ENCODE data around the gene FNBP1. TPM values are rescaled to one million over a fixed set of nuclear protein-coding genes. Genes with fewer than 3 reads are reported as not detected.
A peak's percentile ranks its signal among the peaks of the same experiment; 100 is the strongest.

Gene FNBP1
- total and polyA plus RNA-seq, 2 of the 8 experiments (the other 6 are each of a cell fraction or from before 2014, with no cell fraction given), result 7.2 to 40.9 TPM

- DNase-seq (ENCODE audit: low read depth in 1 of 2, low spot score in 2 of 2) (peak; percentile 56 to 95), FAIRE-seq (no peak)
- H3K79me1 ChIP-seq (ENCODE audit: low read depth, low read length), result no peaks in the 10 kb centered on the region
- no peak overlapping the region for H3K27ac ChIP-seq (ENCODE audit: low read depth, low read length)
- H3K4ac ChIP-seq (replicated peaks; ENCODE audit: insufficient read length, low read depth, low read length), result peak overlapping the region; percentile 2
- H3K56ac ChIP-seq (replicated peaks; ENCODE audit: insufficient read length, low read depth, low read length), result no peak overlapping the region
- H2BK5ac ChIP-seq (ENCODE audit: low read depth, low read length), result no peak overlapping the region
- peak overlapping the region; percentile 17; the same call in 1 of the 2 replicates for H4K8ac ChIP-seq (ENCODE audit: extremely low read depth, insufficient read depth, low read length)
- ChIA-PET POLR2A (ENCODE audit: partially characterized antibody) (interaction anchor here (0.8 to 1.4 kb wide), 5 partner anchors 12 to 94 kb away, joined by 3 to 4 read pairs (median 3); no protein-coding TSS in a partner anchor), CTCF (ENCODE audit: partially characterized antibody) (interaction anchor here (0.9 to 2.3 kb wide), 18 partner anchors 10 to 221 kb away, joined by 3 to 10 read pairs (median 3); no protein-coding TSS in a partner anchor)
- no peak overlapping the region for H3K9ac ChIP-seq (replicated peaks in 1 of 4; ENCODE audit: extremely low read depth in 1 of 4, low read depth in 3 of 4, low read length in 3 of 4)
- H2BK20ac ChIP-seq (ENCODE audit: low read length), result peak overlapping the region; percentile 88; the same call in 1 of the 2 replicates
- no peak overlapping the region for H3K23ac ChIP-seq (ENCODE audit: insufficient read length)
- H3K4me3 ChIP-seq (ENCODE audit: extremely low read depth in 1 of 4, insufficient read depth in 2 of 4, low read depth in 3 of 4, low read length in 4 of 4), result peak overlapping the region in 3 of 4 experiments; percentile 14 to 46 (median 32); a peak in 4 of 8 replicates
- H2AK5ac ChIP-seq (ENCODE audit: low read depth, low read length), result no peak overlapping the region
- H3K36me3 ChIP-seq (ENCODE audit: control insufficient read depth in 2 of 4, insufficient read depth in 4 of 4, low read length in 3 of 4), result no peaks in the 10 kb centered on the region
- H3K4me1 ChIP-seq (replicated peaks in 1 of 4; ENCODE audit: control insufficient read depth in 3 of 4, insufficient read depth in 4 of 4, low read length in 3 of 4), result peaks cover 0 to 30% (median 26%) of the 10 kb centered on the region in 4 experiments; a peak in 6 of 7 replicates
- peaks cover 11% of the 10 kb centered on the region for H3K23me2 ChIP-seq (ENCODE audit: low read depth, low read length)
- 21% methylated on average over 15 of the region's 27 CpGs; no CpG with 5 or more reads in 1 of the 2 experiments for WGBS, 2 experiments (ENCODE audit: extremely low coverage in 1 of 2, insufficient coverage in 1 of 2, insufficient read length in 1 of 2, insufficient replicate concordance in 2 of 2, low coverage in 1 of 2, low lambda C conversion rate in 2 of 2, missing lambda C conversion rate in 1 of 2)
- peak overlapping the region; percentile 89; the same call in 1 of the 2 replicates for H2BK15ac ChIP-seq (ENCODE audit: low read length)
- peak overlapping the region; percentile 50 to 58 for H3K4me2 ChIP-seq (ENCODE audit: insufficient read depth in 1 of 2, low read depth in 2 of 2, low read length in 2 of 2)
- H3K14ac ChIP-seq (ENCODE audit: insufficient read length), result no peak overlapping the region
- no peak overlapping the region for H2AFZ ChIP-seq (ENCODE audit: low read length)
- H2BK120ac ChIP-seq (replicated peaks; ENCODE audit: low read depth, low read length), result no peak overlapping the region
- H4K5ac ChIP-seq (ENCODE audit: insufficient read length, low read depth, low read length), result no peak overlapping the region
- no peaks in the 10 kb centered on the region for H4K20me1 ChIP-seq (replicated peaks in 1 of 2; ENCODE audit: control insufficient read depth in 1 of 2, insufficient read depth in 2 of 2, low read length in 2 of 2)
- H4K91ac ChIP-seq (replicated peaks; ENCODE audit: insufficient read length, low read length), result peak overlapping the region; percentile 75
- H3K9me3 ChIP-seq (ENCODE audit: insufficient read depth in 2 of 2, low read depth in 1 of 2, low read length in 1 of 2), result no peaks in the 10 kb centered on the region
- H3K79me2 ChIP-seq (ENCODE audit: control insufficient read depth in 1 of 2, insufficient read depth in 2 of 2, low read length in 2 of 2), result no peaks in the 10 kb centered on the region
- peak overlapping the region; percentile 49 for H3K18ac ChIP-seq (ENCODE audit: extremely low read depth, low read length)
- H2BK12ac ChIP-seq (ENCODE audit: low read depth, low read length), result peak overlapping the region; percentile 85; the same call in 1 of the 2 replicates
- no peaks in the 10 kb centered on the region for H3K27me3 ChIP-seq (replicated peaks in 1 of 4; ENCODE audit: control insufficient read depth in 3 of 4, extremely low read depth in 1 of 4, insufficient read depth in 3 of 4, low read length in 3 of 4)
- TF ChIP-seq SIRT6 (IDR thresholded peaks at IDR 0.05; ENCODE audit: low read length) (no peak), CHD2 (IDR thresholded peaks at IDR 0.05; ENCODE audit: low read length) (no peak), E2F6 (IDR thresholded peaks at IDR 0.05) (peak; percentile 38; the same call in 1 of the 2 replicates), TEAD4 (IDR thresholded peaks at IDR 0.05; ENCODE audit: low read depth, low read length) (no peak), ATF3 (IDR thresholded peaks at IDR 0.05; ENCODE audit: insufficient read depth, low read depth, low read length) (no peak), YY1 (IDR thresholded peaks at IDR 0.05; ENCODE audit: low read depth, low read length) (peak; percentile 81)
Observed at GRCh38 chr9:129885670-129886106, 157.3 kb downstream of the FNBP1 start.
